GM18861 (cell line): ENCODE results near the gene KHDC4.
A peak's percentile ranks its signal among the peaks of the same experiment; 100 is the strongest.

Experiments
- ATAC-seq: cut with Tn5 transposase; IDR thresholded peaks from one replicate; pipeline ENCODE4 v1.9.1; 2021; ENCODE audit not compliant: unreplicated experiment

KHDC4 gene

DNA sequence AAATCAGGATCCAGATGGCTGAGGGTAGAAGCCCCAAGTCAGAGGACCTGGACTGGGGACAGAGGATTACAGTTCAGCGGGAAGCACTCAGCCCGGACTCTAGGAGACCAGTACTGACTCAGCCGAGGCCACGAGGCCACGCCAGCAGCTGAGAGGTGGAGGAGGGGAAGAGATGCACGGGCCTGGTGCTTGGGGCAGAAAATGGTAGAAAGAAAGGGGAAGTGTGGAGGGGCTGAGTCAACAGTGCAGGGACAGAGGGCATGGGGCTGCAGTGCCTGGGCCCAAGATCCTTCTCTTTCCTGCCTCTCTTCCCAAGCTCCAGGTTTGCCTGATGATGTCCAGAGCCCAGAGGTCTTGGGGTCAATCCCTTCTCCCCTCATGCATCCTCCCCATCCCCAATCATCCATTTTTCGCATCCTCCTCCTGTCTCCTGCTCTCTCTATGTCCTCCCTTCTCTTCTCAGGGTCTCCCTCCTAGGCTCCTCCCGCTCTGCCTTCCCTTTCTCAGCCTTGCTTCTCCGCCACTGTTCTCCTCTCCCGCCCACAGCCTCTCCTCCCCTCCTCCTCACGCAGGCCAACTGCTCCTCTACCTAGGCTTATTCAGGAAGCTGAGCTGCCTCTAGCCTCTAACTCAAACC, 36.4 kb upstream of the KHDC4 start:
- no peak for ATAC-seq

DNA sequence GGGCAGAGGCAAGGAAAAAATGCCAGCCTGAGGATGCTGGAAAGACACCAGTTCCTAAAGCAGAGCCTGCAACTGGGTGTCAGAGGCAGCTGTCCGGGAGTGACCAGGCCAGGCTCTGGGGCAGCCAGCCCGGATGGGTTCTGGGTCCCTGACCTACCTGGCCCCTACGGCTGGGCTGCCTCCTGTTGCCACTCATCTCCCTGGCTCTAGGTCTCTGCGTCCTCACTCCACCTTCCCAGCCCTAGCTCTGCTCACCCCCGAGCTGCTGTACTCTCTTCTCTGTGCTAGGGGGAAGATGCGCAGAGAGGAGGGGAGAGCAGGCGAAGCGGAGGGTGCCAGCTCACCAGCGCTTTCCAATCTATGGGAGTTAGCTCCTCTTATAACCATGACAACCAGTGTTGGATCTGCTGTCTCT, 35.2 kb upstream of the KHDC4 start:
- ATAC-seq = no peak

DNA sequence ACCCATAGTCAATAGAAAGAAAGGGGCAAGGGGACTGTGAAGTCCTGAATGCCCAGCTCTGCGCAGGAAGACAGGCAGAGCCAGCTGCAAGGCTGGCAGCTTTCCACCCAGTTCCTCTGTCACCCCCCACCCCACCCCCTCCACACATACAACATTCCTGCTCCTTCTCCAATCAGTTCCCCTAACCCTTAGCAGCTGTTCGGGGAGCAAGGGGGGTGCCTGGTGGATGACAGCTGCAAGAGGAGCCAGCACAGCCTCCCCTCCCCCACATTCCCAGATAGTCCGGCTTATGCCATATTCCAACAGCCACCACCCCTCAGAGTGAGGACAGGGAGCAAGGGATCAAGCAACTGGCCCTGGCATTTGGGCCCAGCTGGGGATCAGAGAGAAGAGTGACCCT, 34.5 kb upstream of the KHDC4 start:
- ATAC-seq = no peak

DNA sequence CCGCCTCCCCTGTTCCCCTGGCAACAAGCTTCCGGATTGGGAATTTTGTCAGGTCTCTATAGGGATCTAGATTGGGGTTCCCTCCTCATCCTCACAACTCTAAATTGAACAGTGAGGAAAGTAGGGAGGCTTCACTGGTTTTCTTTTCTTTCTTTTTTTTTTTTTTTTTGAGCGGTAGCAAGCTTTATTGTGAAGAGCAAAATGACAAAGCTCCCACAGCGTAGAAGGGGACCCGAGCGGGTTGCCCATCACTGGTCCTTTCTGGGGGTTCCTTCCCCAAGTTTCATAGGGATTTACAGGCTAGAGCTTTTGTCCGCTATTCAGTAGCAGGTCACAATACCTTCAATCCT, 33.8 kb upstream of the KHDC4 start:
- ATAC-seq = no peak

DNA sequence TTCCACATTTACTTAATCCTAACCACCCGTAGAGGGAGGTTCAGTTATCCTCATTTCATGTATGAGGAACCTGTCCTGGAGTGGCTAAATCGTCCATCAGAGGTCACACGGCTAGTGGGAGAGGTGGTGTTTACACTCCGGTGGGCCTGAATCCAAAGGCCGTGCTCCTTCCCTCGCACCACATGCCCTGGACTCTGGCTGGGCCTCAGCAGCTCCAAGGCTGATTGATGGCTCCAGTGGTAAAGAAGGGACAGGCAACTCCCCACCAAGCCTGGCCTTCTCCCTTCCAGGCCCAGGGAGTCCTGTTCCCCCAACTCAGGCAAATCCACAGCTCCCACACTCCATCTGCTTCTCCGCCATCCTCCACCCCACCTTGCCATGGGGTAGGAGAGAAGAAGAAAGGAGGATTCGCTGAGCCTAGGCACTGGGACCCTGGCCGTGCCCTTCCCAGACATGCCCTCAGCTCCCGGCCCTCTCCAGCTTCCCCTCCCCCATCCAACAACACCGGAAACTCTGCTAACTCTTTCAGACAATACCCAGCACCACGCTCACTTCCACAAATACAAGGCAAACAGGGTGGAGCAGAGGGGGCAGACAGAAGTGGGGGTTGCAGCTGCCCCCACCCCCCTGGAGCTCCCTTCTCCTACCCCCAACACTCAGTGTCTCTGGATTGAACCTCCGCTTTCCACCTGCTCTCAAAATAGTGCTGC, 33.3 kb upstream of the KHDC4 start:
- no peak for ATAC-seq

DNA sequence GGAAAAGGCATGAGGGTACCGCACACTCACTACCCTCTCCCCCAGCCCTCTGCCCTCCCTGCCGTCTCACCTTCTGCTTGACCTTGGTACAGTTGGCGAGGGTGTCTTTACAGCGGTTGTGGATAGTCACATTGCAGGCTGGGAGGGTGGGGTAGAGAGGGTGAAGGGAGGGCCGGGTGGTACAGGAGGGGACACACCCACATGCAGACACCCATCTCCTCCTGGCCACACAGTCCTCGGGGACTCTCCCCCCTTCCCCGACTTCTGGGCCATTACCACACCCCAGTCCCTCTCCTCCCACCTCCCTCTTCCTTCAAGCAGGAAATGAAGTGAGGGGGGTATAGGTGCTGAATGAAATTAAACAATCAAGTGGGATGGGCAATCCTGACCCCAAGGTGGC, 32.5 kb upstream of the KHDC4 start:
- no peak for ATAC-seq

DNA sequence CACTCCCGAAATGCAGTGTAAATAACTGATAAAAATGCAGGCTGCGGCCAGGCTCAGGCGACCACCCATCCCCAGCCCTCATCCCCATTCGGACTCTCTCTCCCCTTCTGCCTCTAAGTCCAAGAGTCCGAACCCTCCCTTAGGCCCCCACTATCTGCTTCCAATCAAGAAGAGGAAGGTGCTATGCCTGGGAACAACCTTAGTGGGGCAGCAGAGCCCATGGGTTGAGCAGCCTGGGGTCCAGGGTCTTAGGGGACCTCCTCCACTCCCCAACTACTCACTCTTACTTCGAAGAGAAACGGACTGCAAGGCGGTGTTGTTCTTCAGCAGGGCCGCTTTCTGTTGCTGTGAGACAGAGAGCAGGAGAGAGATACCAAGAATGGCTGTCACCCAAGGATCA, 31.9 kb upstream of the KHDC4 start:
- ATAC-seq = no peak

DNA sequence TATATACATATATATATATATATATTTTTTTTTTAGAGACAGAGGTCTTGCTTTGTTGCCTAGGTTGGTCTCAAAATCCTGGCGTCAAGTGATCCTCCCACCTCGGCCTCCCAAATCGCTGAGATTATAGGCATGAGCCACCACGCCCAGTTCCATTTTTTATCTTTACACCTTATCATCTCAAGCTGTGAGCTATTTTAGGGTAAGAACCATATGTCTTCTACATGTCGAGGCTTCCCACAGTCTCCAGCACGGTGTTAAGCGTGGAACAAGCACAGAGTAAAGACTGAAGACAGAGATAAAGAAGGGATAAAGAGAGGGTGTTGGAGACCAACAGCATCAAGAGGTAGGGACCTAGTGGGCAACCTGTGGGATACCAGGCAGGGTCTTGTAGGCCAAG, 30.0 kb upstream of the KHDC4 start:
- ATAC-seq = no peak

DNA sequence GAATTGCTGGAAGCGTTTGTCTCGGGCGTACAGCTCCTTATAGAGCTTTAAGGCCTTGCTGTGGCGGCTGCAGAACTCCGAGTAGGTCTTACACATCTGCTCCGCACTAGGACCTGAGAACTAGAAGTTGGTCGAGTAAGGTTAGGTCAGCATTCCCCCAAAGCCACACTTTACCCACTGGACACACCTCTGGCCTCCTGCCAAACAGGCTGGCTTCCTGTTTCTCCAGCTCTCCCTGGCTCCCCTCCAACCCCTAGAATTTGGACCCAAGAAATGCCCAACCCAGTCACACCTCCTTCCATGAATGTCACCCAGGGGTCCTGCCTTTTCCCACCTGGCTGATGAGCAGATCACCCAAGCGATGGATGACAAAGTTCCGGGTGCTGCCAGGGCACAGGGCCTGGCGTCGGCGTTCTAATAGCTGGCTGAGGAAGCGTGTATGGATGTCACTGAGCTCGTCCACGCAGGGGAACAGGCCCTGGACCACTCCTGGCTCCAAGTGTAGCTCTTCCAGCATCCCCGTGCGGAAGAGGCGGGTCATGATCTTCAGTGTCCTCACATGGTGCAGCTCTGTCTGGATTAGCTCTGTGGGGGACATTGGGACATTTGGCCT, 28.5 kb upstream of the KHDC4 start:
- ATAC-seq = no peak

DNA sequence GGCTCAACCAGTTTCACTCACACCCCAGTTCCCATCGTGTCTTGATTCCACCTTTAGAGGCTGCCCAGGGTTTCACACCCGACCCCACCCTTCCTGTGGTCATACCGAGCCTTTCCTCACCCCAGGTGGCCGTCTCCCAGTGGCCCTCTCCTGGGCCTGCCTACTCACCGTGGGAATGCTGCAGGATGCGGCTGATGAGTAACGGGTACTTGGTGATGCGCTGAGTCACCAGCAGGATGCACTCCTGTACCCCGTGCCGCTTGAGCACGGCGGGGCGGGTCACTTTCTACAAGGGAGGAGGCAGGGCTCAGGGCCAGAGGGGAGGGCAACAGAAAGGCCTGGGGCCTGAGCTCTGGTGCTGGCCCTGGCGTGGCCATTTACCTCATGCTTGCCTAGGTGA, 27.7 kb upstream of the KHDC4 start:
- ATAC-seq = no peak

DNA sequence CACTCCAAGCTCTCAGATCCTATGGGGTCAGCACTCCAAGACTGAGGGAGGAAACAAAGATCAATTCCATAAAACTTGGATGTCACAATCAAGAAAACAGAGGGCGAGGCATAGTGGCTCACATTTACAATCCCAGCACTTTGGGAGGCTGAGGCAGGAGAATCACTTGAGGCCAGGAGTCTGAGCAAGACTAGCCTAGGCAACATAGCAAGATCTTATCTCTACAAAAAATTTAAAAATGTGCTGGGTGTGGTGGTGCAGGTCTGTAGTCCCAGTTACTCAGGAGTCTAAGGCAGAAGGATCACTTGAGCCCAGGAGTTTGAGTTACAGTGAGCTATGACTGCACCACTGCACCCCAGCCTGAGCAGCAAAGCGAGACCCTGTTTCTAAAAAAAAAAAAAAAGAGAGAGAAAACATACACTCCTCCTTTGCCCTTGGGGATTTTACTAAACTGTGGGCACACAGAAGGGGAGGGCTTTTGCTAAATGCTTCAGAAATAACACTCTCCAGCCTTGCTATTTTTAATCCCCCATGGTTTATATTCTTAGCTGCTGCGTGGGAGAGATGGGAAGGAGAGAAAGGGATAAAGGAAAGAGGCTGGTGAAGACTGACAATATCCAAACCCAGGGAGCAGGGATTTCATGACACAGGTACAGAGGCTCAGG, 26.0 kb upstream of the KHDC4 start:
- ATAC-seq = no peak

DNA sequence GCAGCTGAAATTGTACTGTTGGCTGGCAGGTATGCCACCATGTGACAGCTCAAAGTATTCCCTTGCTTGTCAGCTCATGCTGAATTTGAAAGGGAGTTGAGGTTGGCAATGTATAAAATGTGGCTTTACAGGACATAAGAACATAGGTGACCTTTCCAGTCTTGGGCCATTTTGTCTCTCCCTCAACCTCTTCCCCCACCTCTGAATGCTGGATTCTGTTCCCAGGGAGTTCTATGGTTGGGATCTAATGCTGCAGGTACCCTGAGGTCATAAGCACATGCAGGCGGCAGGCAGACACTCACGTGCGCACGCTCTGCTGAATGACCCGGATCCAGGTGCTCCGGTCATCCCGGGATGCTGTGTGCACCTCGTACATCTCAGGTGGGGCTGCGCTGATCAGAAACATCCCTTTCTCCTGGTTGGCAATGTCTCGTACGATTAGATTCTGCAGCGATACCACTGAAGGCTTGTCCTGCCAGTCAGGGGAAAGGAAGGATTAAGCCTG, 23.2 kb upstream of the KHDC4 start:
- ATAC-seq = no peak

DNA sequence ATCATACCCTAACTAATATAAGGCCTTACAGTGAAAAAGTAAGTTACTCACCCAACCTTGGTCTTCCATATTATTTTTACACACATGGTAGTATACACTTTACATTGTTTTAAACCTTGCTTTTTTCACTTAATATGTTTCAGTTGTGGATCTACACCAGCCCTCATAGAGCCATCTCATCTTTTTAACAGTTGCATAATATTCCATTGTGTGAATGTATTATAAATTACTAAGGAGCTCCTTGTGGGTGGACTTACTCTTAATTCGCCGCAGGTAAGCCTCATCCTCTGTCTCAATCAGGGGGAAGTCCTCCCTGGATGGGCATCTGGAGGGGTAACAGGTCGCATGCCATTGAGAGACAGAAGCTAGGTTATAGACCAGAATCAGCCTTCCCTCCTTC, 20.4 kb upstream of the KHDC4 start:
- no peak for ATAC-seq

DNA sequence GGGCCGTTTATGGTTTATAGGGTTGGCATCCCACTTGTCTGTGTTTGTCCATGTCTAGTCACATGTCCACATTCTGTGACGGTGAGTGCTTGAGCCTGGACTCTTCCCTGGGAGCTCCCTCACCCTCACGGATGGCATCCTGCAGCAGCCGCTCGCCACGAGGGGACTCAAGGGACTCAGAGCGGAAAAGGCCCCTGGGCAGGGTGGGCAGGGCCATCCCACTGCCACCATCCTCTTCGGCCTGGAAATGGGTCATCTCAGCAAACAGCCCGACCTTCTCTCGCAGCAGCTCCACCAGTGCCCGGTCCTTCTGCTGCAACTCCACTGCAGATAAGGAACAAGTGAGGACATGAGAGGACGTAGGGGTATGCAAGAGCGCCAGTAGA, 18.3 kb upstream of the KHDC4 start:
- ATAC-seq = no peak

DNA sequence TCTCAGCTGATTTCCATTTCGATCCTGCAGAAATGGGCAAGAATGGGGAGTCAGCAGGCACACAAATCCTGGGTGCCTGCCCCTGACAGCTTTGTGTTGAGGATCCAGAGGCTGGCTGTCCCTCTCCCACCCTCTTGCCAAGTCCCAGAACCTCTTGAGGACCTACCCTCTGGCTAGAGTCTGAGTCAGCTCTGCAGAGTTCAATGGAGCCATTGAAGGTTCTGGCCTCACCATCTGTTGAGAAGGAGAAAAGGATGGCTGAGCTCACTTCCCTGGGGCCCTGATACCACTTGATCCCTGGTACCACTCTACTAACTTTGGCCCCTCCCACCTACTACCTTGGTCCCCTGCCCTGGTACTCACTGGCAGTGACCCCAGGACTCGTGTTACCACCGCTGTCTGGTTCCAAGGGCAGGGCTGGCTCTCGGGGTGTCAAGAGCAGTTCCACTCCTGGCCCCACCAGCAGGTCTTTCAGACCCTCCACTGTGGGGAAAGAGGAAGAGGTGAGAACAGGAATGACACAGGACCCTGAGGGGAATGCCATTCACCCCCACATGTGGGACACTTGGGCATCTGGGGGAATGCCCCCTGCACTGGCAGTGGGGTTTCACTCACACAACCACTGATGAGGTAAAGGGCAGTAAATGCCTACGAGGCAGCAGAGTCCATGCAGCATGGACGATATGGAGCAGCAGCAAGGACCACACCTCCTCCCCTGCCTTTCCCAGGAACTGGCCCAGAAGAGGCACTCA, 17.7 kb upstream of the KHDC4 start:
- no peak for ATAC-seq

DNA sequence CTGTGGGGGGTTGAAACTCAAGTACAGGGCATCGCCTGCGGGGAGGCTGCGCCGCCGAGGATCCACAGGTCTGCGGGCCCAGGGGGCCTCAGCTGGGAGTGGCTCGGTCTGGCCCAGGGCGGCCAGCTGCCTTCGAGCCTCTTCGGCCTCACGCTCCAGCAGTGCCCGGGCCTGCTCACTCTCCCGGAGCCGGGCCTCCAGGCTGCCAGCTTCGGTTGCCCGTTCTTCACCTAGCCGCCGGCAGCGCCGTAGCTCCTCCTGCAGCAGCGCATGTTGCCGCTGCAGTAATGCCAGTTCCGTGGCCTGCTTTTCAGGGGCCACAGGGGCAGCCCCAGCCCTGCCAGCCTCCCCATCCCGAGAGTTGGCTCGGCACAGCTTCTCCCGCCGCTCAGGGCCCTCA, 16.6 kb upstream of the KHDC4 start:
- no peak for ATAC-seq

DNA sequence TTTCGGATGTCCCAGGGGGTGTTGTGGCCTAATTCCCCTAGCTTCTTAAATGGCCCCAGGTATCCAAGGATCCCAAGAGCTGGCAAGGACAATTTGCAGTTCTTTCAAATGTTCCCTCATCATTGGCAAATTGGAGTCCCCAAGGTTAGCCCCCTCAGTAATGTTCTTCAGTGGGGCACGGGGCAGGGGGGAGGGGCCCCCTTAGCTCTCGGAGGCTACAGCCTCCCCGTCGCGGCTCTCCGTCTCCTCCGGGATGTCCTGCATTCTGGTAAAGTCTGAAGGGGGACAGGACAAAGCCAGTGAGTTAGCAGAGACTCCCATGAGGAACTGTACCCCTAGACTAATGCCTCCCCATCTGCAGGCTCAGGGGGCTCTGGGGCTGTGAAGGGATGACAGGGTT, 13.5 kb upstream of the KHDC4 start:
- ATAC-seq = no peak

DNA sequence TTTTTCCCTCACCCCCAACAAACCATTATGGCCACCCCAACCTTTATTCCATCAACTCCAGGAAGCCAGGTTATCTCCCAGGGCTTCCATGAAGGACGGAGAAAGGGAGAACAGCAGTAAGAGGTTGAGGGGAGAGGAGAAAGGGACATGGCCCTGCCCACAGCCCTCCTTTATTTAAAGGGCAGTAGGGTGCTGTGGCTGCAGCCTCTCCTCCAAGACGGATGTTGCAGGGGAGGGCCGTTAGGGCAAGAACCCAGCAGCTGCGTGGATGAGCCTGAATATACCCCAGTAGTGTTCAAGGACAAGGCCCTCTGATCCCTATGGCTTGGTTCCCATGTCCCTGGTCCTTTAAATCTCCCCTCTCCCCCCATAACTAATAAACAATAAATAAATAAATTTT, 13.1 kb upstream of the KHDC4 start:
- ATAC-seq = no peak

DNA sequence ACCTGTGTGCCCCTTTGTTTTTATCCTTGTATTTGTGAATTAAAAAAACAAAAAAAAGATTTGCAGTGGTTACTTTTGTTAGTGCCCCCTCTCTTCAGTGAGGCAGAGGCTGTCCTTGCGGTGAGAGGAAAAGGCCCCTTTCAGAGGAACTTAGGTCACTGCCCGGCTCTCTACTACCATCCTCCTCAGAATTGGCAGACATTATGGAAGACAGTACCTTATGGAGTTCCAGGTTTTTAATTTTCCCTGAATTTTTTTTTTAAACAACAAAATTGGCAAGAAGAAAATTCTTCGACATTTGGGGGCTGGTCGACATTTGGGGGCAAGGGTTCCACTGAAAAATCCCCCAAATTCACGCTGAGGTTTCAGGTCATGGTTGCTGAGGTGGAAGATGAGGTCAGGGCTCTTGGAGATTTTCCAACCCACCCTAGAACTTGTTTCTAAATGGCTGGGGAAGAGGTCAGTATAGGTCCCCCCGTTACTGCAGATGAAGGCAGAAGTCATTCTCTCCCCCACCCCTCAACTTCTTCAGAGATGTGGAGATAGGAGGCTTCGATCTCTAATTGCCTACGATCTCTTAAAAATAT, 12.5 kb upstream of the KHDC4 start:
- peak; percentile 10 for ATAC-seq

DNA sequence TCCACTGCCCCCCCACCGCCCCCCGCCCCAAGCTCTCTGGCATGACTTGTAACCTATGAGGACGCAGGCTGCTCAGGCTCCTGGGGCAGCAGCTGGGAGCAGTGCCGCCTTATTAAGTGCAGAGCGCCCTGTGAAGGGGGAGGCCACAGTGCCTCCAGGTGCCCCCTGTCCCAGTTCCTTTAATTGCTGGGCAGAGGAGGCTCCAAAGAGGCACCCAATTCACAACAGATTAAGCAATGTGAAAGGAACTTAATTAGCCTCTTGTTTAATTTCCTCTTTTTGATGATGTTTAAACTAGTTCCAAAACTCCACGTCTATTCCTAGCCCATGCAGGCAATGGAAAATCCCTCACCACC, 10.2 kb upstream of the KHDC4 start:
- ATAC-seq = no peak

DNA sequence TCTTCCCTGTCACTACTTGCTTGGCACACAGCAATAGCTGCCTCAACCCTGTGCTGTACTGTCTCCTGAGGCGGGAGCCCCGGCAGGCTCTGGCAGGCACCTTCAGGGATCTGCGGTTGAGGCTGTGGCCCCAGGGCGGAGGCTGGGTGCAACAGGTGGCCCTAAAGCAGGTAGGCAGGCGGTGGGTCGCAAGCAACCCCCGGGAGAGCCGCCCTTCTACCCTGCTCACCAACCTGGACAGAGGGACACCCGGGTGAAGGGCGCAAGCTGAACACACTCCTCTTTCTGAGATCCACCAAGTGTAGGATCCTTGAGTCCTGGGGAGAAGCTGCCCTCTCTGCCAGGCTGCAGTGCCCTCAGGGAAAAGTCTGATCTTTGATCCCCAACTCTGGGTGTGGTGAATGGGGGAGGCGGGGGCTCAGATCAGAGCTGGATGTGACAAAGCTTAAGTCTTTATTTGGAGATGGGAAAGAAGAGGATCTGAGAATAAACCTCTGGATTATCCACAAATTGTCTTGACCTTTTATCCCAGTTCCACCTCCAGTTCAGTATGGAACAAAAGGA, 8.4 kb upstream of the KHDC4 start:
- ATAC-seq = no peak
